ENCODE results near the gene ING2. TPM values are rescaled to one million over a fixed set of nuclear protein-coding genes. Genes with fewer than 3 reads are reported as not detected.

ING2 gene
- total RNA-seq, 1 donor from 2014 or later = 8.7 TPM

- no peak for ATAC-seq
- Histone ChIP-seq H3K4me1 (no peaks in the 10 kb centered on the region), H3K27ac (no peak overlapping the region), H3K4me3 (no peak overlapping the region), H3K27me3 (peaks cover 9% of the 10 kb centered on the region), H3K9me3 (no peaks in the 10 kb centered on the region), H3K36me3 (no peaks in the 10 kb centered on the region)
- intact Hi-C loops (cut with DNase I) = no loop called here
- DNase-seq = no peak
- TF ChIP-seq, protein P1, sequence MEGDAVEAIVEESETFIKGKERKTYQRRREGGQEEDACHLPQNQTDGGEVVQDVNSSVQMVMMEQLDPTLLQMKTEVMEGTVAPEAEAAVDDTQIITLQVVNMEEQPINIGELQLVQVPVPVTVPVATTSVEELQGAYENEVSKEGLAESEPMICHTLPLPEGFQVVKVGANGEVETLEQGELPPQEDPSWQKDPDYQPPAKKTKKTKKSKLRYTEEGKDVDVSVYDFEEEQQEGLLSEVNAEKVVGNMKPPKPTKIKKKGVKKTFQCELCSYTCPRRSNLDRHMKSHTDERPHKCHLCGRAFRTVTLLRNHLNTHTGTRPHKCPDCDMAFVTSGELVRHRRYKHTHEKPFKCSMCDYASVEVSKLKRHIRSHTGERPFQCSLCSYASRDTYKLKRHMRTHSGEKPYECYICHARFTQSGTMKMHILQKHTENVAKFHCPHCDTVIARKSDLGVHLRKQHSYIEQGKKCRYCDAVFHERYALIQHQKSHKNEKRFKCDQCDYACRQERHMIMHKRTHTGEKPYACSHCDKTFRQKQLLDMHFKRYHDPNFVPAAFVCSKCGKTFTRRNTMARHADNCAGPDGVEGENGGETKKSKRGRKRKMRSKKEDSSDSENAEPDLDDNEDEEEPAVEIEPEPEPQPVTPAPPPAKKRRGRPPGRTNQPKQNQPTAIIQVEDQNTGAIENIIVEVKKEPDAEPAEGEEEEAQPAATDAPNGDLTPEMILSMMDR (IDR thresholded peaks at IDR 0.05) = no peak
These were observed 54.0 kb downstream of the ING2 start for GRCh38 chr4:183558873-183559272.

DNA sequence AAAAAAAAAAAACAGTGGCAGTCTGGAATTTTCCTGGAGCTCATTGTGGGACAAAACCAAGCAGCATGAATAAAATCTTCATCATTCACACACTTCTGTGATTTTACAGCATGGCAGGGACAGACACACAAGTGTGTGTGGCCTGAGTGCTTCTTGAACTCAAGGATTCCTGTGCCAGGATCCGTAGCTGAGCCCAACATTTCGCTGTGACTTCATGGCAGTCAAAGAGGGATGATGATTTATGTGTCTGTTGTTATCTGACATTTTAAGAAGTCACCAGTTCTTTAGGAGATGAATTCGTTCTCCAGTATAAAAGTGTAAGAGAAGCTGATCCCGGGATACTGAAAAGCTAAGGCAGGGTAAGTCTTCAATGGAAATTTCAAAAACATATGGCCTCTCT is 57.0 kb downstream of the ING2 start:
- Histone ChIP-seq H3K27ac (no peak overlapping the region), H3K9me3 (no peaks in the 10 kb centered on the region), H3K4me3 (no peak overlapping the region), H3K4me1 (no peaks in the 10 kb centered on the region), H3K27me3 (no peaks in the 10 kb centered on the region), H3K36me3 (no peaks in the 10 kb centered on the region)
- ATAC-seq (no peak), DNase-seq (no peak)
- intact Hi-C loops (cut with DNase I) = no loop called here
- TF ChIP-seq, protein P1 (IDR thresholded peaks at IDR 0.05) = no peak

Other genes starting within 250 kb of the ING2 start
- gene CLDN22, start 184.8 kb upstream of the ING2 start, total RNA-seq = not detected
- not detected for gene CLDN24, start 182.6 kb upstream of the ING2 start, total RNA-seq
- gene CDKN2AIP, start 60.4 kb upstream of the ING2 start, total RNA-seq = 16.7 TPM
- 15.7 TPM for gene RWDD4, start 154.1 kb downstream of the ING2 start, total RNA-seq
- gene TRAPPC11, start 154.2 kb downstream of the ING2 start, total RNA-seq = 31.7 TPM